NCI-H2227 (cell line): ENCODE measurements around the gene FOXP1.
"Not testable (repeated sequence)": the region's sequence is repeated elsewhere in the genome, so short reads cannot be mapped to it uniquely, and the experiment has no call there.

Experiments
- DNase-seq: peaks from one replicate; lab custom pipeline; 2025; ENCODE audit not compliant: unreplicated experiment; lab: John Stamatoyannopoulos, UW

FOXP1 gene

GRCh38 chr3:71026634-71027578 lies 556.6 kb downstream of the FOXP1 start:
- DNase-seq = no peak

DNA sequence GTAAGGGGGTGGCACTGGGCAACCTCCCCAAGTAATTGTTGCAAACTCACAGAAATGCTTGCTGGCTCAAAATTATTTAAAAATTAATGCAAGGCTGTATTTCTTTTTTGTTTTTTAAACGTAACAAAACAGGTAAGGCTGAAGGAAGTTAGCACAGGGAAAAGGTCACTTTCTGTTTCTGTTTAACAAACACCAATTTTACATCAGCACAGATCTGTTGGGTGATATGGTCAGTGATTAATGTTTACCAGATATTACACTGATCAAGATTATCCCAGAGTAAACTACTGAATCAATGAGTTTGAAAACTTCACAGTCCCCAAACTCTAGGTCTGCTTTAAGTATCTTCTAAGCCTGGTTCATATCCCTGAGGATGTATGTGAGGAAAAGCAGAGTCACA lies 558.0 kb downstream of the FOXP1 start:
- DNase-seq = no peak

DNA sequence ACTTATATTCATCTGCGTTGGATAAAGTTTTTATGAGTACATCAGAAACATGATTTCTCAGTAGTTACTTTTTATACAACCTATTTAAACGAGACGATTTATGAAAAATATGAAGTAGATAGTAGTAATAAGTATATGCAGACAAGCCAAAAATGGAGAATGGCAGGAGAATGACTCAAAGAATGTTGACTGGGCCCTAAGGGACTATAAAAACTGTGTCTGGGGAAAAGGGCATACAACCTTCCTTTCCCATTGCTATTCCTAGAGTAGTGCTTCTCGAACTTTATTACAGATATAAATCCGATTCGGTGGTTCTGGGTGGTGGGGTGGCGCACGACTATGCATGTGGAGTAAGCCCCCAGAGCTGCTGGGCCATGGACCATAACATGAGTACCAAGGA lies 558.5 kb downstream of the FOXP1 start:
- no peak for DNase-seq

GRCh38 chr3:71022551-71023335 lies 560.8 kb downstream of the FOXP1 start:
- no peak for DNase-seq

GRCh38 chr3:71018799-71019198 lies 564.7 kb downstream of the FOXP1 start:
- no peak for DNase-seq

GRCh38 chr3:71016178-71016845 lies 567.2 kb downstream of the FOXP1 start:
- no peak for DNase-seq

DNA sequence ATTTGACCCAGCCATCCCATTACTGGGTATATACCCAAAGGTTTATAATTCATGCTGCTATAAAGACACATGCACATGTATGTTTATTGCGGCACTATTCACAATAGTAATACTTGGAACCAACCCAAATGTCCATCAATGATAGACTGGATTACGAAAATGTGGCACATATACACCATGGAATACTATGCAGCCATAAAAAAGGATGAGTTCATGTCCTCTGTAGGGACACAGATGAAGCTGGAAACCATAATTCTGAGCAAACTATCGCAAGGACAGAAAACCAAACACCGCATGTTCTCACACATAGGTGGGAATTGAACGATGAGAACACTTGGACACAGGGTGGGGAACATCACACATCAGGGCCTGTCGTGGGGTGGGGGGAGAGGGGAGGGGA lies 568.9 kb downstream of the FOXP1 start:
- DNase-seq = not testable (repeated sequence)

GRCh38 chr3:71012971-71013370 lies 570.6 kb downstream of the FOXP1 start:
- DNase-seq = no peak

GRCh38 chr3:71011565-71012287 lies 571.8 kb downstream of the FOXP1 start:
- DNase-seq = no peak

DNA sequence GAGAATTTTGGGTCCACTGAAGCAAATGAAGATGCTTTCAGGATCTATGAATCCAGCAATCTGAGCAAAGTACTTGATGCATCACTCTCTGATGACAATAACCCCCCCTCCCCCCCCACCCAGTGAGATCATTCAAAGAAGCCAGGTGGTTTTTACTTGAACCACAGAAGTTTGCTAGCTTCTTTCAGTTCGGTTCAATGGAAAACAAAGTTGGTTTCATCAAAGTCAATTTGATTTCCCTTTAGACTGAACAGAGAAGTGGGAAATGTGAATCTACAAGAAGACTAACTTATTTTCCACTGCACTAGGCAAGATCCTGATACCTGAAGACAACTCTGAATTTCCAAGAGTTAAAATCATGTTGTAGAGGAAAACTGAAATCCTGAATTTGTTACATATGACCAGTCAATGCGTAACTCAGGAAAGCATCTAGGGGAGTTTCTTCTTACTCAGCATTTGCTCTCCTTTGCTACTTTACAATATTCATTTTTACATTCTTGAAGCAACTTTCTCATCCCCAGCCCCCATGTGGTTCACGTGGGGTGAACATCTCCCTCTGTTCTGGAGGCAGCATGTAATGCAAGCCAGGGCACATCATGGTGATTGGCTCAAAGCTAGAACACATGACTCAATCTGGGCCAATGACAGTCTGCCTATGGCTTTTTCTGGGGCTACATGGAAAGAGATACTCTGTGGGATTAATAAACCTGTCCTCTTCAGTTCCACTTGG lies 572.6 kb downstream of the FOXP1 start:
- no peak for DNase-seq

GRCh38 chr3:71008350-71008935 lies 575.1 kb downstream of the FOXP1 start:
- DNase-seq = no peak

- no peak for DNase-seq
Observed at GRCh38 chr3:71006810-71007785, 576.4 kb downstream of the FOXP1 start.

GRCh38 chr3:71005702-71006321 lies 577.7 kb downstream of the FOXP1 start:
- DNase-seq = no peak

DNA sequence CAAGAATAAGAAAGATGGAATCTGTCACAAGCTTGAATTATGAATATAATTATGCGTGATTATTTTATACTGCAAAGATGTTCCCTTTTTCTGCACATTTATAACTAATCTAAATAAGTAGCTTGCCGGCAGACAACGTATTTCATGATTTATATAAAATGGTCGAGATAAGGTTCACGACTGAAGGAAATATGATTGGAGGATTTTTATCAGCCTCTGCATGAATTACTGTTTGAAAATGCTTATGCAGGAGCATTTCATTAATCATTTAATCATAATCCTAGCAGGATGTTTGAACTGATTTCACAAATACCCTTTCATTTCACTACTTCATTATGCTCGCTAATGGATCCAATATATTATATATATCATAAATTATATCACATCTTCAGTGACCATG lies 580.0 kb downstream of the FOXP1 start:
- no peak for DNase-seq

DNA sequence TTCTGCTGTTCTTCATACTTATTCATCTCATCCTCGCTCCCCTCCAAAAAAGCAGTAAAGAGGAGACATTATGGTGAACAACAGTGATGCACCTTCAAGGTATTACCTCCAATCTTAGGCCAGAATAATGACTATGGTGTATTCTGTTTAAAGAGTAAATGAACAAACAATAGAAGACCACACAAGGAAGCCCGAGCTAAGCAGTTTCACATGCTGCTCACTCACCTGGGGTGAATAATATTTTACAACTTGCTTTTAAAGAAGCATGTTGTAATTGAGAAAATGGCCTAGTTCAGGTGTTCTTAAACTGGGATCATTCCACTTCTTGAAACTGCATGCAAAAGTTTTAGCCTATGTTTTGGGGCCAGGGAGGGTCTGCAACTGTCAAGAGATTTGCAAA lies 581.2 kb downstream of the FOXP1 start:
- no peak for DNase-seq

- no peak for DNase-seq
Observed at GRCh38 chr3:71001303-71001830, 582.2 kb downstream of the FOXP1 start.

DNA sequence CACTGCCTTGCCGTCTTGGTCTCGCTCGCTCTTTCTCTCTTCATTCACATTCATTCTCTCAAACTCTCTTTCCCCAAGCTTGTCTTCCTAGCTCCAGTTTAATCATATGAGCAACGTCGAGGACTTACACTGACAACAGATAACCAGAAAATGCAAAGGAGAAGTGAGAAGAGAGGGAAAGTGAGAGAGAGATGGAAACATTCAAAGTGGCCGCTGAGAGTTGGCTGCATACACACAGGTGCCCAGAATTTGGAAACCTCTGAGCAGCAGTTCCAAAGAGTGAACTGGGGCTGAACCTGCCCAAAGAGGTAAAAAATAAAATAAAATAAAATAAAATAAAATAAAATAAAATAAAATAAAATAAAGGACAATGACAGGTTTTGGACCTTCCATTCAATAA lies 583.0 kb downstream of the FOXP1 start:
- DNase-seq = no peak

GRCh38 chr3:70999730-71000129 lies 583.8 kb downstream of the FOXP1 start:
- no peak for DNase-seq
